Neuronal stem cell (in vitro differentiated cells): ENCODE data around the gene UBE2Z.

ENCODE experiments used
- DNase-seq: peaks from one replicate; pipeline ENCODE4 v3.0.0-alpha.2; 2013; ENCODE audit warnings: low spot score
- H2AFZ ChIP-seq: one replicate; pipeline ENCODE4 v1.6.1; 2013; ENCODE audit warnings: mild to moderate bottlenecking, low read length, inconsistent platforms
- H2AK5ac ChIP-seq: 2 replicates; pipeline ENCODE4 v1.6.1; 2013; ENCODE audit warnings: low read depth, mild to moderate bottlenecking, inconsistent platforms, low read length, moderate library complexity, mixed read lengths
- H2BK120ac ChIP-seq: 2 replicates; pipeline ENCODE4 v1.6.1; 2013; ENCODE audit warnings: low read depth, mild to moderate bottlenecking, inconsistent platforms, low read length, moderate library complexity, mixed read lengths
- H2BK12ac ChIP-seq: one replicate; pipeline ENCODE4 v1.6.1; 2013; ENCODE audit warnings: low read length, inconsistent platforms
- H2BK15ac ChIP-seq: 2 replicates; pipeline ENCODE4 v1.6.1; 2013; ENCODE audit warnings: mild to moderate bottlenecking, low read length, inconsistent platforms, mixed read lengths
- H2BK5ac ChIP-seq: one replicate; pipeline ENCODE4 v1.6.1; 2013; ENCODE audit warnings: inconsistent platforms, mild to moderate bottlenecking, low read length, moderate library complexity
- H3K14ac ChIP-seq: one replicate; pipeline ENCODE4 v1.6.1; 2013; ENCODE audit warnings: low read length, inconsistent platforms
- H3K18ac ChIP-seq: 2 replicates; pipeline ENCODE4 v1.6.1; 2013; ENCODE audit warnings: low read length, inconsistent platforms
- H3K23ac ChIP-seq: 2 replicates; pipeline ENCODE4 v1.6.1; 2013; ENCODE audit warnings: low read depth, mild to moderate bottlenecking, mixed read lengths, low read length, inconsistent platforms; ENCODE audit not compliant: poor library complexity
- H3K27ac ChIP-seq: replicated peaks from 3 replicates; pipeline ENCODE4 v1.5.1; 2013; ENCODE audit warnings: low read length, inconsistent platforms
- H3K27me3 ChIP-seq, 3 experiments: 2 replicates each; pipeline ENCODE4 v1.6.1; 2013; ENCODE audit warnings: low read length in 3 of 3, mild to moderate bottlenecking in 2 of 3, inconsistent platforms in 1 of 3, low read depth in 1 of 3, mixed read lengths in 1 of 3, moderate library complexity in 1 of 3; ENCODE audit not compliant: control insufficient read depth in 3 of 3, insufficient read depth in 3 of 3
- H3K36me3 ChIP-seq, 2 donors: replicated peaks in 1 of 2; 2 replicates each; pipeline ENCODE4 v1.6.1; 2013; ENCODE audit warnings: low read length in 2 of 2; ENCODE audit not compliant: control insufficient read depth in 2 of 2, insufficient read depth in 2 of 2
- H3K4ac ChIP-seq: 2 replicates; pipeline ENCODE4 v1.6.1; 2013; ENCODE audit warnings: inconsistent platforms, mild to moderate bottlenecking, low read length, moderate library complexity
- H3K4me1 ChIP-seq, 2 donors: 1 replicate in 1 of 2; 2 replicates in 1 of 2; pipeline ENCODE4 v1.6.1; 2013; ENCODE audit warnings: low read length in 2 of 2, low read depth in 1 of 2; ENCODE audit not compliant: control insufficient read depth in 2 of 2, insufficient read depth in 1 of 2
- H3K4me2 ChIP-seq: one replicate; pipeline ENCODE4 v1.6.1; 2013; ENCODE audit warnings: mild to moderate bottlenecking, low read length, inconsistent platforms; ENCODE audit not compliant: insufficient read depth, poor library complexity, severe bottlenecking
- H3K4me3 ChIP-seq, 2 donors: 2 replicates each; pipeline ENCODE4 v1.5.1; 2013; ENCODE audit warnings: low read length in 2 of 2, mild to moderate bottlenecking in 2 of 2, inconsistent platforms in 1 of 2, moderate library complexity in 1 of 2
- H3K79me1 ChIP-seq: one replicate; pipeline ENCODE4 v1.6.1; 2013; ENCODE audit warnings: low read depth, mild to moderate bottlenecking, inconsistent platforms, low read length, moderate library complexity
- H3K9ac ChIP-seq: one replicate; pipeline ENCODE4 v1.6.1; 2013; ENCODE audit warnings: mild to moderate bottlenecking, low read depth, low read length, inconsistent platforms; ENCODE audit not compliant: poor library complexity
- H3K9me3 ChIP-seq, 2 donors: replicated peaks in 1 of 2; 2 replicates each; pipeline versions ENCODE3 to v1.6.1; 2013; ENCODE audit warnings: low read length in 2 of 2, mild to moderate bottlenecking in 2 of 2, inconsistent platforms in 1 of 2, low read depth in 1 of 2, mixed read lengths in 1 of 2, moderate library complexity in 1 of 2; ENCODE audit not compliant: control insufficient read depth in 2 of 2, insufficient read depth in 1 of 2
- H4K8ac ChIP-seq: one replicate; pipeline ENCODE4 v1.6.1; 2013; ENCODE audit warnings: low read depth, mild to moderate bottlenecking, inconsistent platforms, low read length, moderate library complexity
- H4K91ac ChIP-seq: one replicate; pipeline ENCODE4 v1.6.1; 2013; ENCODE audit warnings: low read length, low read depth, mild to moderate bottlenecking, inconsistent platforms; ENCODE audit not compliant: poor library complexity
- WGBS, 2 donors: extraction: QIAGEN DNeasy Blood & Tissue Kit; methylation state at CpG; one replicate each; pipeline ENCODE4 v1.1.7; 2013; ENCODE audit warnings: missing lambda C conversion rate in 2 of 2, mixed read lengths in 1 of 2; ENCODE audit not compliant: insufficient read length in 2 of 2, insufficient replicate concordance in 1 of 2; ENCODE audit errors: extremely low coverage in 2 of 2; 5-methylcytosine and 5-hydroxymethylcytosine counted together

Gene UBE2Z

DNA sequence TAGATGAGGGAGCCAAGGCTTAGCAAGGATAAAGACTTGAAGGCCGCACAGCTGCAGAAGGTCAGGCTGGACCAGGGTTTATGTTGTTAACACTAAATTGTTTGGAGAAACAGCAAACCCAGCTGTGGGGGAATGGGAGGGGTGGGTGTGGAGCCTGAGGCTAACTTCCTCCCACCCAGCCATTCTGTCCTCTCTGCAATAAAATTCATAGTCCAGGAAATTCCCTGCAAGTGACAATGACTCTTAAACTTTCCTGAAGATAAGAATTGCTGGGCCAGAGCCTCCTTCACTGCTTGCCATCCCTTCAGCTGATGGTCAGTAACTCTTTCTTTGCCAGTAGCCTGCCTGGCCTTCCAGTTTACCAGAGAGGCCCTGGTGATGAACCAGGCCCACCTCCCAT lies 35.0 kb upstream of the UBE2Z start:
- no CpG with 5 or more reads among the region's 1 CpG for WGBS, 2 donors

GRCh38 chr17:48873696-48874443 lies 34.3 kb upstream of the UBE2Z start:
- no peak overlapping the region for H4K91ac ChIP-seq
- no peak overlapping the region for H2BK12ac ChIP-seq
- peaks cover 0 to 21% (median 0%) of the 10 kb centered on the region in 3 experiments for H3K27me3 ChIP-seq
- no peaks in the 10 kb centered on the region for H3K9me3 ChIP-seq
- no peak overlapping the region for H3K23ac ChIP-seq
- no peak overlapping the region for H2AK5ac ChIP-seq
- no peaks in the 10 kb centered on the region for H3K36me3 ChIP-seq
- no peak overlapping the region for H2BK120ac ChIP-seq
- H2BK5ac ChIP-seq, result no peak overlapping the region
- no peak overlapping the region for H3K4me2 ChIP-seq
- H4K8ac ChIP-seq, result no peak overlapping the region
- H3K9ac ChIP-seq, result no peak overlapping the region
- peak overlapping the region; percentile 28 for H2AFZ ChIP-seq
- H3K4ac ChIP-seq, result no peak overlapping the region
- no peak overlapping the region for H3K14ac ChIP-seq
- no peak overlapping the region for H3K27ac ChIP-seq
- H3K4me3 ChIP-seq, result no peak overlapping the region
- H2BK15ac ChIP-seq, result no peak overlapping the region
- no CpG with 5 or more reads among the region's 5 CpGs for WGBS, 2 donors
- no peaks in the 10 kb centered on the region for H3K79me1 ChIP-seq
- no peak overlapping the region for H3K18ac ChIP-seq
- DNase-seq, result no peak
- H3K4me1 ChIP-seq, result peaks cover 2 to 7% of the 10 kb centered on the region in 2 donors

More for the DNA sequence above, 35.0 kb upstream of the UBE2Z start:
- H3K4me2 ChIP-seq, result no peak overlapping the region
- no peaks in the 10 kb centered on the region for H3K9me3 ChIP-seq
- no peak overlapping the region for H2BK15ac ChIP-seq
- H3K79me1 ChIP-seq, result no peaks in the 10 kb centered on the region
- no peak overlapping the region for H3K4me3 ChIP-seq
- H3K27ac ChIP-seq, result no peak overlapping the region
- no peak overlapping the region for H3K4ac ChIP-seq
- H2BK120ac ChIP-seq, result no peak overlapping the region
- no peak overlapping the region for H2AFZ ChIP-seq
- H2BK5ac ChIP-seq, result no peak overlapping the region
- H3K36me3 ChIP-seq, result no peaks in the 10 kb centered on the region
- H2AK5ac ChIP-seq, result no peak overlapping the region
- no peak overlapping the region for H3K14ac ChIP-seq
- H4K8ac ChIP-seq, result no peak overlapping the region
- H3K18ac ChIP-seq, result no peak overlapping the region
- no peak overlapping the region for H3K9ac ChIP-seq
- no peak for DNase-seq
- peaks cover 2 to 7% of the 10 kb centered on the region in 2 donors for H3K4me1 ChIP-seq
- H4K91ac ChIP-seq, result no peak overlapping the region
- H2BK12ac ChIP-seq, result no peak overlapping the region
- peaks cover 0 to 21% (median 0%) of the 10 kb centered on the region in 3 experiments for H3K27me3 ChIP-seq
- no peak overlapping the region for H3K23ac ChIP-seq

DNA sequence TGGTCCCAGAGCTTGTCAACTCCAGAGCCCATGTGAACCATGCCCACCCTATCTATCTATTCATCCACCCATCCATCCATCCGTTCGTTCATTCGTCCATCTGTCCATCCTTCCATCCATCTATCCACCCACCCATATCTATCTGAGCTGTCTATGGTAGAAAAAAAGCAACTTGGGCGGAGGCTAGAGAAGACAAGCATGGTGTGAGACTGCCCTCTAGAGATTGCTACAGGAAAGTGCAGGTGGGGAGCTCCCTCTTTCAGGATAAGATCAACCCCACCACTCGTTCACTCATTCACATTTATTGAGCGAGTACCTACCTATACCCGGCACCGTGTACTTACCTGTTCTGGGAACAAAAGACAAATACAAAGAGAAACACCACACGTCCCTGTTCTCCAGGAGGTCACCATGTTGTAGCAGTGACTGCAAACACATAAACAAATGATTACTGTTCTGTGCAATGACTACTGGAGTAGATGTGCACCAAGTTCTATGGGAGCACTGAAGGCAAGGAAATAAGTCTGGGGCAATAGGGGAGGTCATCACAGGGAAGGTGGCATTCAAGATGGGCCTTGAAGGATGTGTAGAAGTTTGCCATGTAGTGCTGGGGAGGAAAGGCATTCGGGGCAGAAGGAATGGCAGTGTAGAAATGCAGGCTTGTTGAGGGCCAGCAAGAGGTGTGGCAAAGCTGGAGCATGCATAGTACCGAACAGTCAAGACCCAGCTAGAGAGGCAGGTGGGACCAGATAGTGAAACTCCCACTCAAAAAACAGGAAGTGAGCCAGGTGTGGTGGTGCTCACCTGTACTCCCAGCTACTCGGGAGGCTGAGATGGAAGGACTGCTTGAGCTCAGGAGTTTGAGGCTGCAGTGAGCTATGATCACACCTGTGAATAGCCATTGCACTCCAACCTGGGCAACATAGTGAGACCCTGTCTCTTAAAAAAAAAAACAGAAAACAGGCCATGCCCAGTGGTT lies 29.0 kb upstream of the UBE2Z start:
- DNase-seq, result peak; percentile 70
- Histone ChIP-seq H3K18ac (no peak overlapping the region), H3K79me1 (no peaks in the 10 kb centered on the region), H3K36me3 (no peaks in the 10 kb centered on the region), H3K27ac (no peak overlapping the region), H3K9ac (no peak overlapping the region), H3K4me1 (no peaks in the 10 kb centered on the region), H3K4me3 (peak overlapping the region in 1 of 2 donors; percentile 10), H2BK120ac (no peak overlapping the region), H3K27me3 (peaks cover 0 to 25% (median 0%) of the 10 kb centered on the region in 3 experiments), H3K9me3 (no peaks in the 10 kb centered on the region), H2BK5ac (no peak overlapping the region), H2AFZ (no peak overlapping the region), H3K4ac (no peak overlapping the region), H2AK5ac (no peak overlapping the region), H3K23ac (no peak overlapping the region), H3K4me2 (no peak overlapping the region), H4K8ac (no peak overlapping the region), H3K14ac (no peak overlapping the region), H2BK15ac (no peak overlapping the region), H4K91ac (no peak overlapping the region), H2BK12ac (no peak overlapping the region)
- no CpG with 5 or more reads among the region's 12 CpGs for WGBS, 2 donors

GRCh38 chr17:48882272-48882671 lies 25.9 kb upstream of the UBE2Z start:
- H4K91ac ChIP-seq, result no peak overlapping the region
- no peak overlapping the region for H3K4me2 ChIP-seq
- no peak overlapping the region for H3K4ac ChIP-seq
- H3K36me3 ChIP-seq, result no peaks in the 10 kb centered on the region
- no peak overlapping the region for H2BK5ac ChIP-seq
- H2BK15ac ChIP-seq, result no peak overlapping the region
- H4K8ac ChIP-seq, result no peak overlapping the region
- H2AFZ ChIP-seq, result no peak overlapping the region
- no CpG with 5 or more reads among the region's 2 CpGs for WGBS, 2 donors
- no peaks in the 10 kb centered on the region for H3K9me3 ChIP-seq
- no peak overlapping the region for H3K4me3 ChIP-seq
- no peaks in the 10 kb centered on the region for H3K79me1 ChIP-seq
- H3K23ac ChIP-seq, result no peak overlapping the region
- no peak for DNase-seq
- no peak overlapping the region for H2AK5ac ChIP-seq
- H3K14ac ChIP-seq, result no peak overlapping the region
- no peak overlapping the region for H2BK120ac ChIP-seq
- H3K9ac ChIP-seq, result no peak overlapping the region
- peaks cover 0 to 19% (median 0%) of the 10 kb centered on the region in 3 experiments for H3K27me3 ChIP-seq
- no peaks in the 10 kb centered on the region for H3K4me1 ChIP-seq
- H2BK12ac ChIP-seq, result no peak overlapping the region
- no peak overlapping the region for H3K18ac ChIP-seq
- H3K27ac ChIP-seq, result no peak overlapping the region
